Measurements from ENCODE around the gene RTP2.
"Not testable (repeated sequence)": the region's sequence is repeated elsewhere in the genome, so short reads cannot be mapped to it uniquely, and the experiment has no call there.

The RTP2 gene

DNA sequence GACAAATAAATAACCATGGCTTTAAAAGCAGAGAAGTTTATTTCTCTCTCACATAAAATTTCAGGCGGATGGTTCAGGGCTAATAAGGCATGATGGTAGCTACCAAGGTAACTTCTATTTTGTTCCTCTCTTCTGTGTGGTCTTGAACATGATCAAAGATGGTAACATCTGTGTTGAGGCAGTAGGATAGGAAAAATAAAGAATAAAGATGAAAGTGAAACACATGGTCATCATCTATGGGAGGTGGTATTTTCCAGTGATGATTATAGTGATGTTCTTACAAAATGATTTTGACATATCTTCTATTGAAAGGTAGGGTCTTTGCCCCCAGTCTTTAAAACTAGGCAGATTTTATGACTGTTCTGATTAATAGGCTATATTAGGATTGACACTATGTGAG lies 17.9 kb downstream of the RTP2 start:
- TF ChIP-seq, protein P1, sequence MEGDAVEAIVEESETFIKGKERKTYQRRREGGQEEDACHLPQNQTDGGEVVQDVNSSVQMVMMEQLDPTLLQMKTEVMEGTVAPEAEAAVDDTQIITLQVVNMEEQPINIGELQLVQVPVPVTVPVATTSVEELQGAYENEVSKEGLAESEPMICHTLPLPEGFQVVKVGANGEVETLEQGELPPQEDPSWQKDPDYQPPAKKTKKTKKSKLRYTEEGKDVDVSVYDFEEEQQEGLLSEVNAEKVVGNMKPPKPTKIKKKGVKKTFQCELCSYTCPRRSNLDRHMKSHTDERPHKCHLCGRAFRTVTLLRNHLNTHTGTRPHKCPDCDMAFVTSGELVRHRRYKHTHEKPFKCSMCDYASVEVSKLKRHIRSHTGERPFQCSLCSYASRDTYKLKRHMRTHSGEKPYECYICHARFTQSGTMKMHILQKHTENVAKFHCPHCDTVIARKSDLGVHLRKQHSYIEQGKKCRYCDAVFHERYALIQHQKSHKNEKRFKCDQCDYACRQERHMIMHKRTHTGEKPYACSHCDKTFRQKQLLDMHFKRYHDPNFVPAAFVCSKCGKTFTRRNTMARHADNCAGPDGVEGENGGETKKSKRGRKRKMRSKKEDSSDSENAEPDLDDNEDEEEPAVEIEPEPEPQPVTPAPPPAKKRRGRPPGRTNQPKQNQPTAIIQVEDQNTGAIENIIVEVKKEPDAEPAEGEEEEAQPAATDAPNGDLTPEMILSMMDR (IDR thresholded peaks at IDR 0.05; ENCODE audit: borderline replicate concordance, control extremely low read depth, extremely low read depth, insufficient read depth, missing control alignments), result no peak
- no peak for DNase-seq (ENCODE audit: low spot score)
- in situ Hi-C loops (cut with MboI; ENCODE audit: low sequenced_read_pairs, unreplicated experiment), result loop anchor here (5.0 kb wide), 1 partner anchor 67 kb away; no protein-coding TSS in a partner anchor

DNA sequence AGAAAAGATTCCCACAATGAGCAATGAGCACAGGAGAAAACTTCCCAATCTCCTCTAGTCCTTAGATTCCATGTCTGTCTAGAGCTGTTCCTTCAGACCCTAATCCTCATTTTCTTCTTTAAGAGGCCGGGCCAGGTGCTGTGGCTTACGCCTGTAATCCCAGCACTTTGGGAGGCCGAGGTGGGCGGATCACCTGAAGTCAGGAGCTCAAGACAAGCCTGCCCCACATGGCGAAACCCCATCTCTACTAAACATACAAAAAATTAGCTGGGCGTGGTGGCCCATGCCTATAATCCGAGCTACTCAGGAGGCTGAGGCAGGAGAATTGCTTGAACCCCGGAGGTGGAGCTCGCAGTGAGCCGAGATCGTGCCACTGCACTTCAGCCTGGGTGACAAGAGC lies 20.6 kb downstream of the RTP2 start:
- in situ Hi-C loops (cut with MboI; ENCODE audit: low sequenced_read_pairs, unreplicated experiment), result loop anchor here (5.0 kb wide), 1 partner anchor 64 kb away; no protein-coding TSS in a partner anchor
- not testable (repeated sequence) for DNase-seq (ENCODE audit: low spot score)

DNA sequence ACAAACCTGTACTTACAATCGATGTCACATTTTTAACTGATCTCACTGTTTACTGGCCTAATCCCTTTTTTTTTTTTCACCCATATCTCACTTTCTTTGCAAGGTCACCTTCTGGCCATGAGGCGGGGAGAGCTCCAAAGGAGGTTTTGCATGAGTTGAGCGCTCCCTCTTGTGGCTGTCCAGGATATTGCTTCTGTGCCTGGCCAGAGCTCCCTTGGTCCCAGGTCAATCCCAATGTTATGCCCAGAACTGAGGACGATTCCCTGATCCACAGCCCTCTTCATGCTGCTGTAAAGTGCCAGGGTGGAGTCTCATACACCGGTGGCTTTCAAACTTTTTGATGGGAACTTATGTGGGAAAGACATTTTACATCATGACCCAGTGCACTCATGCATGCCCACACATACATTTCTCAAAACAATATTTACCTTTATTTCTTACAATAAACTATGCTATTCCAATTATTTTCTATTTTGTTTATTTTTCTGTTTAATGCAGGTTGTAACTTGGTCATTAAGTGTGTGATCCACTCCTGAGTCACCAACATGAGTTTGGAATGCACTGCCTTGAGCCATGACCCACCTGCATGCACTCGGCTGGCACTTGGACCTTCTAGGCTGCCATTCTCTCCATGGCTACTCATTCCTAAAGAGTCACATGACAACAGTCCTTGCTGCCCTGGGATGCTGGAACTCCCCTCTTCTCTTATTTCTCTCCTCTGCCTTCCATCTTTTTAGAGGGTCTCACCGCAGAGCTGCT lies 22.5 kb downstream of the RTP2 start:
- in situ Hi-C loops (cut with MboI; ENCODE audit: low sequenced_read_pairs, unreplicated experiment), result loop anchor here (5.0 kb wide), 2 partner anchors 63 to 363 kb away; no protein-coding TSS in a partner anchor
- TF ChIP-seq, protein P1 (IDR thresholded peaks at IDR 0.05; ENCODE audit: borderline replicate concordance, control extremely low read depth, extremely low read depth, insufficient read depth, missing control alignments), result peak; percentile 96
- peak; percentile 67 for DNase-seq (ENCODE audit: low spot score)

DNA sequence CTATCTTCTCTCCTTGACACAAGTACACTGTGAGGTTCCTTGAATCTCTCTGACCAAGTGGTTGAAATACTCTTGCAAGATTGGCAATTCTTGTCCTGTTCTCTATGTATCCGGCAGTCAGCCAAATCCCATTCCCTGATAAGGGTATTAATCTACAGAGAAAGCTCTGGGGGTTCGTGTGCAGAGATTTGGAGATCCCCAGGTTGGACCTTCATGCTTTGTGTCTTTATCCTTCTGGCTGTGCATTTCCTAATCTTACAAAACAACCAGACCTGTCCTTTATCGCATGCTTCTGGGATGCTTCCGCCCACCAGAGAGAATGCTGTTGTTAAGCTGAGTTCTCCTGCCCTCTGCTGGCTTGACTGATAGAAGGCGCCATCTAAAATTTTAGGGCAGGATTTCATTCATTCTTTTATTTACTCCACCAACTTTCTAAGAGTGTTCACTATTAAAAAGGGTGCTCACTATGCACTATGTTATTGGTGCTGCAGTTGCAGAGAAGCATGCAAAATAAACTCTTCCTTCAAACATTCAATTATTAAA lies 23.6 kb downstream of the RTP2 start:
- DNase-seq (ENCODE audit: low spot score), result no peak
- in situ Hi-C loops (cut with MboI; ENCODE audit: low sequenced_read_pairs, unreplicated experiment), result loop anchor here (5.0 kb wide), 1 partner anchor 361 kb away; no protein-coding TSS in a partner anchor
- TF ChIP-seq, protein P1 (IDR thresholded peaks at IDR 0.05; ENCODE audit: borderline replicate concordance, control extremely low read depth, extremely low read depth, insufficient read depth, missing control alignments), result peak; percentile 30

DNA sequence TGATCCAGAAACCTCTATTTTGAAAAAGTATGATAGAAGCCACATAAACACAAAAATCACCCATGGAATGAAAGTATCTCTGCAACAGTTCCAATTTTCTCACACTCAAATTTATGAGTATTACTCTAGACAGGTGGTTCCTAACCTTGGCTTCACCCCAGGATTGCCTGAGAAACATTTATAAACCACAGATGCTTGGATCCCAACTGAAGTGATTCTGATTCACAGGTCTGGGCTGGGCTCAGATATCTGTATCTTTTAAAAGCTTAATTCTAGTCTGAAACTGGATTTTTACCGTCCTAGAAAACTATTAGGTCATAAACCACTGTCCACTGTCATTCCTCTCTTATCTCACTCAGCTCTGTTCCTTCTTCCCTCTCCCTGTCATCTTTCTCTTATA lies 24.8 kb downstream of the RTP2 start:
- in situ Hi-C loops (cut with MboI; ENCODE audit: low sequenced_read_pairs, unreplicated experiment), result loop anchor here (5.0 kb wide), 1 partner anchor 360 kb away; no protein-coding TSS in a partner anchor
- DNase-seq (ENCODE audit: low spot score), result no peak
- TF ChIP-seq, protein P1 (IDR thresholded peaks at IDR 0.05; ENCODE audit: borderline replicate concordance, control extremely low read depth, extremely low read depth, insufficient read depth, missing control alignments), result no peak

DNA sequence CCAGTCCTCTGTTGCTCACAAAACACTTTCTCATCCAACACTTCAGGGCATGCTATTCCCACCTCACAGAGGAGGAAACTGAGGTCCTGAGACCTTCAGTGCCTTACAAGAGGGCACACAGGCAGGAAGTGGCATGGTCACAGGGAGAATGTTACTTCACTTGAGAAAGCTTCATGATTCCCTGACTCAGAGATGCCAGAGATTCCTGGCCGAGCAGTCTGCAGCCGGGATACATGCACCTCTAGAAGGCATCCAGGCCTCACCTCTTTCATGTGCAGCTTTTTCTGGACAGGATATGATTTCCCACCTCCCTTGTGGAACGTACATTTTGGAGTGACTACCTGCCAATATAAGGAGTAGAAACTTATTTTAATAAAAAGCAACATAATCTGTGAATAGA lies 29.3 kb downstream of the RTP2 start:
- in situ Hi-C loops (cut with MboI; ENCODE audit: low sequenced_read_pairs, unreplicated experiment), result no loop called here
- no peak for DNase-seq (ENCODE audit: low spot score)

More for the DNA sequence above, 29.3 kb downstream of the RTP2 start:
- TF ChIP-seq, protein P1 (IDR thresholded peaks at IDR 0.05; ENCODE audit: borderline replicate concordance, control extremely low read depth, extremely low read depth, insufficient read depth, missing control alignments), result no peak

Data from GM13976 (cell line).